Upper lobe of left lung (tissue), 6 donors: ENCODE measurements around the gene TNFSF4. TPM values are rescaled to one million over a fixed set of nuclear protein-coding genes. Genes with fewer than 3 reads are reported as not detected.

ENCODE experiments used
- ATAC-seq, 2 donors: fragments of 200-7000 bp; cut with Tn5 transposase; one replicate each; pipeline ENCODE4 v1.9.1; 2022; ENCODE audit warnings: mild to moderate bottlenecking in 2 of 2, moderate library complexity in 2 of 2; ENCODE audit not compliant: low FRiP score in 2 of 2
- DNase-seq, 2 donors: peaks; one replicate each; pipeline ENCODE4 v3.0.0-alpha.2; 2019 to 2020
- H3K27ac ChIP-seq, 4 donors: fragments of 200-600 bp; sonication (generic); one replicate each; pipeline ENCODE4 v1.5.1; 2016 to 2019
- H3K27me3 ChIP-seq, 4 donors: fragments of 200-600 bp; sonication (generic); one replicate each; pipeline ENCODE4 v1.5.1; 2017 to 2019
- H3K36me3 ChIP-seq, 4 donors: fragments of 200-600 bp; sonication (generic); one replicate each; pipeline ENCODE4 v1.5.1; 2016 to 2019
- H3K4me1 ChIP-seq, 4 donors: fragments of 200-600 bp; sonication (generic); one replicate each; pipeline ENCODE4 v1.5.1; 2018 to 2019
- H3K4me3 ChIP-seq, 4 donors: fragments of 200-600 bp; sonication (generic); one replicate each; pipeline ENCODE4 v1.5.1; 2017 to 2019; ENCODE audit warnings: mild to moderate bottlenecking in 2 of 4, moderate library complexity in 1 of 4
- H3K9me3 ChIP-seq, 4 donors: fragments of 200-600 bp; sonication (generic); one replicate each; pipeline ENCODE4 v1.5.1; 2018 to 2019
- EP300 ChIP-seq, 4 donors: sonication (generic); formaldehyde crosslinking; IDR thresholded peaks; one replicate each; pipeline ENCODE4 v1.5.1; 2017; ENCODE audit warnings: antibody characterized with exemption in 4 of 4, control low read depth in 2 of 4
- POLR2A ChIP-seq, 4 donors: fragments of 450-650 bp; IDR thresholded peaks; one replicate each; pipeline ENCODE4 v1.5.1; 2016 to 2017; ENCODE audit warnings: antibody characterized with exemption in 4 of 4, mild to moderate bottlenecking in 2 of 4
- POLR2AphosphoS5 ChIP-seq, 2 donors: sonication (generic); formaldehyde crosslinking; IDR thresholded peaks; one replicate each; pipeline ENCODE4 v1.5.1; 2017; ENCODE audit warnings: antibody characterized with exemption in 2 of 2
- WGBS, 2 donors: methylation state at CpG; one replicate each; pipeline ENCODE4 v1.1.5; 2017 to 2018; 5-methylcytosine and 5-hydroxymethylcytosine counted together
- total RNA-seq, 6 donors: library from RNA; depleted of rRNA in 4 of 6; stranded (reverse); fragments of >200 nt in 4 of 6; gene quantifications; one replicate each; pipeline versions ENCODE4 v1.1.0 to v1.2.1, GENCODE V29; 2016 to 2021
- TF ChIP-seq, protein P1 (sequence below), 6 experiments: fragments of 450-650 bp in 4 of 6; fragments of 200-600 bp in 2 of 6; sonication (generic) in 2 of 6; IDR thresholded peaks; one replicate each; pipeline ENCODE4 v1.5.1; 2016 to 2019; ENCODE audit warnings: antibody characterized with exemption in 6 of 6
- donor health status: DM: no; HTN: no; CAD: no; lungs with moderate emphysema.
- donor health status: DM: no; HTN: yes; CAD: no; lungs with severe emphysema.

The TNFSF4 gene
- total RNA-seq, 6 donors from 2014 or later: 0.46 to 1.5 (median 0.90) TPM

- 20 to 35% methylated on average over 2 of the region's 2 CpGs for WGBS, 2 donors
- H3K36me3 ChIP-seq: no peaks in the 10 kb centered on the region
- peak in 1 of 2 donors; percentile 67 for DNase-seq
- peaks cover 0 to 13% (median 3%) of the 10 kb centered on the region in 4 donors for H3K9me3 ChIP-seq
- H3K4me3 ChIP-seq: no peak overlapping the region
- peak; percentile 30 to 82 for ATAC-seq
- no peaks in the 10 kb centered on the region for H3K4me1 ChIP-seq
- TF ChIP-seq, protein P1, sequence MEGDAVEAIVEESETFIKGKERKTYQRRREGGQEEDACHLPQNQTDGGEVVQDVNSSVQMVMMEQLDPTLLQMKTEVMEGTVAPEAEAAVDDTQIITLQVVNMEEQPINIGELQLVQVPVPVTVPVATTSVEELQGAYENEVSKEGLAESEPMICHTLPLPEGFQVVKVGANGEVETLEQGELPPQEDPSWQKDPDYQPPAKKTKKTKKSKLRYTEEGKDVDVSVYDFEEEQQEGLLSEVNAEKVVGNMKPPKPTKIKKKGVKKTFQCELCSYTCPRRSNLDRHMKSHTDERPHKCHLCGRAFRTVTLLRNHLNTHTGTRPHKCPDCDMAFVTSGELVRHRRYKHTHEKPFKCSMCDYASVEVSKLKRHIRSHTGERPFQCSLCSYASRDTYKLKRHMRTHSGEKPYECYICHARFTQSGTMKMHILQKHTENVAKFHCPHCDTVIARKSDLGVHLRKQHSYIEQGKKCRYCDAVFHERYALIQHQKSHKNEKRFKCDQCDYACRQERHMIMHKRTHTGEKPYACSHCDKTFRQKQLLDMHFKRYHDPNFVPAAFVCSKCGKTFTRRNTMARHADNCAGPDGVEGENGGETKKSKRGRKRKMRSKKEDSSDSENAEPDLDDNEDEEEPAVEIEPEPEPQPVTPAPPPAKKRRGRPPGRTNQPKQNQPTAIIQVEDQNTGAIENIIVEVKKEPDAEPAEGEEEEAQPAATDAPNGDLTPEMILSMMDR (IDR thresholded peaks at IDR 0.05): no peak
- TF ChIP-seq POLR2AphosphoS5 (IDR thresholded peaks at IDR 0.05): peak; percentile 47 to 58
- peak in 1 of 4 donors; percentile 93 for TF ChIP-seq EP300 (IDR thresholded peaks at IDR 0.05)
- no peak for TF ChIP-seq POLR2A (IDR thresholded peaks at IDR 0.05)
- no peak overlapping the region for H3K27ac ChIP-seq
- H3K27me3 ChIP-seq: no peaks in the 10 kb centered on the region
These were observed 57.2 kb downstream of the TNFSF4 start for GRCh38 chr1:173149887-173150286.

DNA sequence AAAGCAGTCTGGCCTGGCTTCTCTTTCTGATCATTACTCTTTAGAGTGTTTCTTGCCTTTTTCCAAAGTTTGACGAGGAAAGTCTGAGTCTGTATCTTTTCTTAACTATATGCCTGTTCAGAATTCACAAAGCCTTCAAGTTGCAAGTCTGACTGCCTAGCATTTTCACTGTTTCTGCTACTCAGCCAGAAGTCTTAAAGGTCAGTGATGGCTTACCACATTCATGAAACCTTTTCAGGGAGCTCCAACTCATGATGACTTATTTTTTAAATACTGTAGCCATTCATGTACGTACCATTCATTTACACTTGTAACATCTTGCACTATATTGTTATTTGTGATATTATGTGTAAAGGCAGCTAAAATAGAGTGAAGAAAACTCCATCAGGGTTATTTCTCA, 58.2 kb downstream of the TNFSF4 start:
- Histone ChIP-seq H3K27ac (no peak overlapping the region), H3K27me3 (no peaks in the 10 kb centered on the region), H3K4me1 (no peaks in the 10 kb centered on the region), H3K36me3 (no peaks in the 10 kb centered on the region), H3K9me3 (peaks cover 0 to 12% (median 3%) of the 10 kb centered on the region in 4 donors), H3K4me3 (no peak overlapping the region)
- TF ChIP-seq EP300 (IDR thresholded peaks at IDR 0.05) (no peak), POLR2AphosphoS5 (IDR thresholded peaks at IDR 0.05) (no peak), POLR2A (IDR thresholded peaks at IDR 0.05) (no peak)
- TF ChIP-seq, protein P1 (IDR thresholded peaks at IDR 0.05): no peak
- WGBS, 2 donors: 88 to 89% methylated on average over 2 of the region's 2 CpGs
- DNase-seq (no peak), ATAC-seq (no peak)

- TF ChIP-seq, protein P1 (IDR thresholded peaks at IDR 0.05): no peak
- TF ChIP-seq EP300 (IDR thresholded peaks at IDR 0.05) (no peak), POLR2A (IDR thresholded peaks at IDR 0.05) (no peak), POLR2AphosphoS5 (IDR thresholded peaks at IDR 0.05) (no peak)
- H3K9me3 ChIP-seq: peaks cover 0 to 11% (median 3%) of the 10 kb centered on the region in 4 donors
- no peaks in the 10 kb centered on the region for H3K27me3 ChIP-seq
- H3K27ac ChIP-seq: no peak overlapping the region
- WGBS, 2 donors: 71% methylated on average over 2 of the region's 2 CpGs; no CpG with 5 or more reads in 1 of the 2 donors
- no peak overlapping the region for H3K4me3 ChIP-seq
- ATAC-seq (peak in 1 of 2 donors; percentile 23), DNase-seq (peak in 1 of 2 donors; percentile 67)
- H3K4me1 ChIP-seq: no peaks in the 10 kb centered on the region
- H3K36me3 ChIP-seq: no peaks in the 10 kb centered on the region
These were observed 58.6 kb downstream of the TNFSF4 start for GRCh38 chr1:173148545-173148944.

DNA sequence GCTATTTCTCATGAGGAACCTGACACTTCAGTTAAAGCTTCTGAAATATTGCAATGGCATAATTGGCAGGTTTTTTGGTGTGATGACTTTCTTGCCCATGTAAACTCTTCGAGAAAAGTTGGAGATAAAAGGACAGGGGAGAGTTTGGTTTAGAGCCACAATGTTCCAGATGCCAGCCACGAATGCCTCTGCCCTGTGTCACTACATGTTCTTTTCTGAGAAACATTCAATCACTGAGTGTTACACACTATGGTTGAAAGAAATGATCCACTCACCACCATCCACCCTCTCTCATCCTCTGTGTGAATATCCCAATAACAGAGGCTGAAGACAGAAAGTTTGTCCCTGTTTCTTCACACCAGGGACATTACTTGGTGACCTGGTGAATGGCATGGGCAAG, 66.4 kb downstream of the TNFSF4 start:
- Histone ChIP-seq H3K4me1 (no peaks in the 10 kb centered on the region), H3K4me3 (no peak overlapping the region), H3K9me3 (peaks cover 0 to 4% (median 0%) of the 10 kb centered on the region in 4 donors), H3K27ac (no peak overlapping the region), H3K27me3 (no peaks in the 10 kb centered on the region), H3K36me3 (no peaks in the 10 kb centered on the region)
- ATAC-seq (no peak), DNase-seq (no peak)
- no peak for TF ChIP-seq EP300 (IDR thresholded peaks at IDR 0.05)
- TF ChIP-seq, protein P1 (IDR thresholded peaks at IDR 0.05): no peak
- TF ChIP-seq POLR2AphosphoS5 (IDR thresholded peaks at IDR 0.05): no peak
- TF ChIP-seq POLR2A (IDR thresholded peaks at IDR 0.05): no peak
- 76 to 79% methylated on average over 2 of the region's 2 CpGs for WGBS, 2 donors

GRCh38 chr1:173139706-173140105, 67.4 kb downstream of the TNFSF4 start:
- no peaks in the 10 kb centered on the region for H3K9me3 ChIP-seq
- no peak for ATAC-seq
- WGBS, 2 donors: 89 to 93% methylated on average over 3 of the region's 3 CpGs

More at GRCh38 chr1:173139706-173140105, 67.4 kb downstream of the TNFSF4 start:
- Histone ChIP-seq H3K36me3 (no peaks in the 10 kb centered on the region), H3K27me3 (no peaks in the 10 kb centered on the region), H3K4me3 (no peak overlapping the region), H3K27ac (no peak overlapping the region), H3K4me1 (no peaks in the 10 kb centered on the region)
- TF ChIP-seq POLR2AphosphoS5 (IDR thresholded peaks at IDR 0.05): no peak
- no peak for TF ChIP-seq EP300 (IDR thresholded peaks at IDR 0.05)
- no peak for TF ChIP-seq POLR2A (IDR thresholded peaks at IDR 0.05)
- TF ChIP-seq, protein P1 (IDR thresholded peaks at IDR 0.05): no peak
- no peak for DNase-seq
